Measurements from ENCODE around the gene ST7L.

ST7L gene

GRCh38 chr1:112544011-112544688 lies 74.8 kb downstream of the ST7L start:
- DNase-seq (ENCODE audit: low spot score) = no peak

GRCh38 chr1:112542206-112542973 lies 76.6 kb downstream of the ST7L start:
- no peak for DNase-seq (ENCODE audit: low spot score)

GRCh38 chr1:112541299-112541698 lies 77.6 kb downstream of the ST7L start:
- no peak for DNase-seq (ENCODE audit: low spot score)

GRCh38 chr1:112540226-112540794 lies 78.6 kb downstream of the ST7L start:
- no peak for DNase-seq (ENCODE audit: low spot score)

- DNase-seq (ENCODE audit: low spot score) = no peak
Measured at GRCh38 chr1:112538883-112539282, 80.1 kb downstream of the ST7L start.

- DNase-seq (ENCODE audit: low spot score) = no peak
Measured at GRCh38 chr1:112537456-112537855, 81.5 kb downstream of the ST7L start.

GRCh38 chr1:112536561-112536960 lies 82.4 kb downstream of the ST7L start:
- no peak for DNase-seq (ENCODE audit: low spot score)

- DNase-seq (ENCODE audit: low spot score) = no peak
Measured at GRCh38 chr1:112533029-112533428, 85.9 kb downstream of the ST7L start.

GRCh38 chr1:112532064-112532463 lies 86.9 kb downstream of the ST7L start:
- no peak for DNase-seq (ENCODE audit: low spot score)

GRCh38 chr1:112530832-112531231 lies 88.1 kb downstream of the ST7L start:
- no peak for DNase-seq (ENCODE audit: low spot score)

GRCh38 chr1:112529301-112529700 lies 89.6 kb downstream of the ST7L start:
- no peak for DNase-seq (ENCODE audit: low spot score)

- DNase-seq (ENCODE audit: low spot score) = no peak
Measured at GRCh38 chr1:112528076-112528475, 90.9 kb downstream of the ST7L start.

GRCh38 chr1:112527266-112528010 lies 91.5 kb downstream of the ST7L start:
- DNase-seq (ENCODE audit: low spot score) = no peak

GRCh38 chr1:112524986-112525385 lies 94.0 kb downstream of the ST7L start:
- DNase-seq (ENCODE audit: low spot score) = no peak

- no peak for DNase-seq (ENCODE audit: low spot score)
Measured at GRCh38 chr1:112524251-112524650, 94.7 kb downstream of the ST7L start.

GRCh38 chr1:112522621-112523020 lies 96.3 kb downstream of the ST7L start:
- no peak for DNase-seq (ENCODE audit: low spot score)

GRCh38 chr1:112520166-112520565 lies 98.8 kb downstream of the ST7L start:
- DNase-seq (ENCODE audit: low spot score) = no peak

- DNase-seq (ENCODE audit: low spot score) = no peak
Measured at GRCh38 chr1:112518186-112518585, 100.8 kb downstream of the ST7L start.

- no peak for DNase-seq (ENCODE audit: low spot score)
Measured at GRCh38 chr1:112517646-112518045, 101.3 kb downstream of the ST7L start.

GRCh38 chr1:112517231-112517630 lies 101.7 kb downstream of the ST7L start:
- no peak for DNase-seq (ENCODE audit: low spot score)

- no peak for DNase-seq (ENCODE audit: low spot score)
Measured at GRCh38 chr1:112516141-112516540, 102.8 kb downstream of the ST7L start.

GRCh38 chr1:112515311-112516009 lies 103.5 kb downstream of the ST7L start:
- DNase-seq (ENCODE audit: low spot score) = no peak
